Prostate gland (tissue), 2 donors: ENCODE results near the gene KIF15. TPM values are rescaled to one million over a fixed set of nuclear protein-coding genes. Genes with fewer than 3 reads are reported as not detected.

Experiments
- DNase-seq: peaks from one replicate; pipeline ENCODE4 v3.0.0-alpha.2; 2019; ENCODE audit warnings: low spot score
- H3K27ac ChIP-seq, 2 donors: fragments of 200-600 bp; sonication (generic); 2 replicates each; pipeline ENCODE4 v1.5.1; 2017 to 2019
- H3K27me3 ChIP-seq: fragments of 200-600 bp; sonication (generic); replicated peaks from 2 replicates; pipeline ENCODE4 v1.5.1; 2019; ENCODE audit not compliant: insufficient read depth
- H3K36me3 ChIP-seq, 2 donors: fragments of 200-600 bp; sonication (generic); 1 replicate in 1 of 2; 2 replicates in 1 of 2; pipeline versions ENCODE4 v1.5.1 to v1.8.1; 2017 to 2019
- H3K4me1 ChIP-seq: fragments of 200-600 bp; sonication (generic); replicated peaks from 2 replicates; pipeline ENCODE4 v1.5.1; 2019
- H3K4me3 ChIP-seq, 2 donors: fragments of 200-600 bp; sonication (generic); 2 replicates each; pipeline ENCODE4 v1.5.1; 2017 to 2019
- H3K9me3 ChIP-seq: fragments of 200-600 bp; sonication (generic); 2 replicates; pipeline ENCODE4 v1.5.1; 2017
- POLR2A ChIP-seq: fragments of 450-650 bp; IDR thresholded peaks from one replicate; pipeline ENCODE4 v1.6.1; 2016; ENCODE audit warnings: antibody characterized with exemption, mild to moderate bottlenecking
- POLR2AphosphoS5 ChIP-seq: sonication (generic); formaldehyde crosslinking; IDR thresholded peaks from one replicate; pipeline ENCODE4 v1.6.1; 2017; ENCODE audit warnings: antibody characterized with exemption
- WGBS: methylation state at CpG from one replicate; pipeline ENCODE4 v1.1.5; 2018; 5-methylcytosine and 5-hydroxymethylcytosine counted together
- intact Hi-C: fragments of 100-400 bp; cut with DNase I; formaldehyde crosslinking; loops from one replicate; pipeline ENCODE4 v1.14.2; 2022
- total RNA-seq, 2 donors: library from RNA; depleted of rRNA; stranded (reverse); fragments of >200 nt; gene quantifications; one replicate each; pipeline ENCODE4 v1.1.0, GENCODE V29; 2016
- TF ChIP-seq, protein P1 (sequence below), 4 experiments: fragments of 200-600 bp in 2 of 4; fragments of 450-650 bp in 2 of 4; sonication (generic) in 2 of 4; IDR thresholded peaks; 1 replicate in 3 of 4; 2 replicates in 1 of 4; pipeline ENCODE4 v1.5.1; 2016 to 2019; ENCODE audit warnings: antibody characterized with exemption in 4 of 4, mild to moderate bottlenecking in 2 of 4, moderate library complexity in 2 of 4

The KIF15 gene
- total RNA-seq, 2 donors from 2014 or later: 0.55 to 4.8 TPM

DNA sequence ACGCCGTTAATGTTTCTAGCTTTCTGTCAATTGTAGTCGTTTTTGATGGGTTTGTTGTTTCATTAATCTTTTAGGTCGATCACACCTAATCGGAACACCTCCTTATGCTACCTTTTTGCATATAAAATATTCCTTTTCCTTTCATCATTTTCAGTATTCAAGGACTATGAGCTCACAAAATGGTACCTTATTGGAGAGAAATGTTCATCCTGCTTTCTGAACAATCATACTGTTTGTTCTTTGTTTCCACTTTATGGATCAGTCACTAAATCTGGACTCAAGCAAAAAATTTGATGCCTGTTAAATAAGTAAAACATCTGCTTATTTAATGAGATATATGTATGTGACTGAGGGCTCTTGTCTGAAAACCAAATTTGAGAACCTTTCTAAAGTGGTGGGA, 1.1 kb downstream of the KIF15 start:
- no peak for DNase-seq
- H3K36me3 ChIP-seq: no peaks in the 10 kb centered on the region
- 26% methylated on average over 5 of the region's 5 CpGs for WGBS
- intact Hi-C loops: loop anchor here (5.0 to 10.0 kb wide), 2 partner anchors 50 to 102 kb away; partner anchors contain the start of genes TMEM42 and ZNF502
- no peaks in the 10 kb centered on the region for H3K27me3 ChIP-seq
- H3K9me3 ChIP-seq: no peaks in the 10 kb centered on the region
- TF ChIP-seq POLR2AphosphoS5 (no peak), POLR2A (no peak)
- TF ChIP-seq, protein P1, sequence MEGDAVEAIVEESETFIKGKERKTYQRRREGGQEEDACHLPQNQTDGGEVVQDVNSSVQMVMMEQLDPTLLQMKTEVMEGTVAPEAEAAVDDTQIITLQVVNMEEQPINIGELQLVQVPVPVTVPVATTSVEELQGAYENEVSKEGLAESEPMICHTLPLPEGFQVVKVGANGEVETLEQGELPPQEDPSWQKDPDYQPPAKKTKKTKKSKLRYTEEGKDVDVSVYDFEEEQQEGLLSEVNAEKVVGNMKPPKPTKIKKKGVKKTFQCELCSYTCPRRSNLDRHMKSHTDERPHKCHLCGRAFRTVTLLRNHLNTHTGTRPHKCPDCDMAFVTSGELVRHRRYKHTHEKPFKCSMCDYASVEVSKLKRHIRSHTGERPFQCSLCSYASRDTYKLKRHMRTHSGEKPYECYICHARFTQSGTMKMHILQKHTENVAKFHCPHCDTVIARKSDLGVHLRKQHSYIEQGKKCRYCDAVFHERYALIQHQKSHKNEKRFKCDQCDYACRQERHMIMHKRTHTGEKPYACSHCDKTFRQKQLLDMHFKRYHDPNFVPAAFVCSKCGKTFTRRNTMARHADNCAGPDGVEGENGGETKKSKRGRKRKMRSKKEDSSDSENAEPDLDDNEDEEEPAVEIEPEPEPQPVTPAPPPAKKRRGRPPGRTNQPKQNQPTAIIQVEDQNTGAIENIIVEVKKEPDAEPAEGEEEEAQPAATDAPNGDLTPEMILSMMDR (IDR thresholded peaks at IDR 0.05): no peak
- no peak overlapping the region for H3K27ac ChIP-seq
- peaks cover 3% of the 10 kb centered on the region for H3K4me1 ChIP-seq
- no peak overlapping the region for H3K4me3 ChIP-seq

DNA sequence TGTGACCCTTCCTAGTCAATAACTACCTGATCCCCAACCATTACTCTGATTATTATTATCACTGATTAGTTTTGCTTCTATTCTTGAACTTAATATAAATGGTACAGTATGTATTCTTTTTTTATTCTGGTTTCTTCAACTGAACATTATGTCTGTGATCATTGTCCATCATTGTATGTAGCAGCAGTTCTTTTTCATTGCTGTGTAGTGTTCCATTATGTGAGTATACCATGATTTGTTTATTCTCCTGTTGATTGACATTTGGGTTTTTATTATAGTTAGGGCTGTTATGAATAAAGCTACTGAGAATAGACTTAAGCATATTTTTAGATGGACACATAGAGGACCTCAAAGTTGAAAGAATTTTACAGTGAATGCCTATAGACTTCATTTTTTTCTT, 2.7 kb downstream of the KIF15 start:
- no peaks in the 10 kb centered on the region for H3K27me3 ChIP-seq
- H3K4me3 ChIP-seq: no peak overlapping the region
- TF ChIP-seq, protein P1 (IDR thresholded peaks at IDR 0.05): no peak
- TF ChIP-seq POLR2AphosphoS5 (no peak), POLR2A (no peak)
- no peak for DNase-seq
- intact Hi-C loops: loop anchor here (5.0 to 10.0 kb wide), 2 partner anchors 52 to 101 kb away; partner anchors contain the start of genes TMEM42 and ZNF502
- no peaks in the 10 kb centered on the region for H3K9me3 ChIP-seq
- H3K27ac ChIP-seq: no peak overlapping the region
- H3K36me3 ChIP-seq: no peaks in the 10 kb centered on the region
- peaks cover 3% of the 10 kb centered on the region for H3K4me1 ChIP-seq

DNA sequence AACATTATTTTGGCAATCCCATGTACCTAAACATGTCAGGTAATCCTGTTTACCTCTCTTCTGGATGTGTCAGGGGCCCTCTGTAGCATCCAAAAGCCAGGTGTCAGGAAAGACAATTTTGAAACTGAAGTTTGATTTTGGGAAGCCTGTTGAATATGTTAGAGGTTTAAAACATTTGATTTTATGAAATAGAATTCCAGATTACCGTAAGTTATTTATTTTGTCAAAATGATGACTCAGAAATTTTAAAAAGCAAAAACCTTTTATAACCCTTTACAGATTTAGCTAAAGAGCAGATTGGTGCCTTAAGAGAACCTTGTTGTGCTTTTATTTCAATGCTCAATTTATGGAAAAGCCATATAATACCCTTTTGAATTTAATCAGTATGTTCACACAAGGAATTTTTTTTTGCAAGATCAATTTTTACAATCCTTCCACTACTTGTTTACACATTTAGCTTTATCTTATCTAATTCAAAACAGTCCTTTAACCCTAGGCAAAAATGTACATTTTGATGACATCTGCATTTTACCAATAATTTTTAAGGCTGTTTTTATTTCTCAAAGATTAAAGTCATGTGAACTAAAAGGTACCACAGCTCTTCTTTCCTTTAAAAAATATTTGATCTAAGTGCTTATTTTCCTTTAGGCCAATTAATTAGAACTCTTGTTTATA, 10.0 kb downstream of the KIF15 start:
- TF ChIP-seq POLR2AphosphoS5 (no peak), POLR2A (no peak)
- TF ChIP-seq, protein P1 (IDR thresholded peaks at IDR 0.05): no peak
- Histone ChIP-seq H3K36me3 (no peaks in the 10 kb centered on the region), H3K27ac (no peak overlapping the region), H3K27me3 (no peaks in the 10 kb centered on the region), H3K4me3 (no peak overlapping the region), H3K9me3 (no peaks in the 10 kb centered on the region), H3K4me1 (no peaks in the 10 kb centered on the region)
- 100% methylated on average over 1 of the region's 1 CpG for WGBS
- intact Hi-C loops: no loop called here
- no peak for DNase-seq

DNA sequence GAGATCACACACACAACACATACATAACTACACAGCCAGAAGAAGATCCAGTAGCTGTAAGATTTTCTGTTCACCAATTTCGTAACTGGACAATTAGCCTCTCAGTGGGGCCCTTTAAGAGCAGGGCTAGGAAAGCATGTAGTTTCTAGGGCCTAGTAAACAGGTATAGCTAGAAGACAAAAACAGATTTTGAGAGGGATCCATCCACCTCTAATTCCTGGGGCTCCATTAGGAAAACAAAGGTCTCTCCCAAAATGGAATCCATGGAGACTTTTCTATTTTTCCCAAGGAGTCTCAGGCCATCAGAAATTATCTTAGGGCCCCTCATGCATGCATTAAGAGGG, 10.5 kb downstream of the KIF15 start:
- no peak overlapping the region for H3K4me3 ChIP-seq
- H3K36me3 ChIP-seq: no peaks in the 10 kb centered on the region
- H3K9me3 ChIP-seq: no peaks in the 10 kb centered on the region
- no peak for DNase-seq
- WGBS: 94% methylated on average over 1 of the region's 1 CpG
- no peak overlapping the region for H3K27ac ChIP-seq
- intact Hi-C loops: no loop called here
- no peaks in the 10 kb centered on the region for H3K4me1 ChIP-seq
- no peaks in the 10 kb centered on the region for H3K27me3 ChIP-seq
- no peak for TF ChIP-seq POLR2A
- TF ChIP-seq, protein P1 (IDR thresholded peaks at IDR 0.05): no peak
- no peak for TF ChIP-seq POLR2AphosphoS5

DNA sequence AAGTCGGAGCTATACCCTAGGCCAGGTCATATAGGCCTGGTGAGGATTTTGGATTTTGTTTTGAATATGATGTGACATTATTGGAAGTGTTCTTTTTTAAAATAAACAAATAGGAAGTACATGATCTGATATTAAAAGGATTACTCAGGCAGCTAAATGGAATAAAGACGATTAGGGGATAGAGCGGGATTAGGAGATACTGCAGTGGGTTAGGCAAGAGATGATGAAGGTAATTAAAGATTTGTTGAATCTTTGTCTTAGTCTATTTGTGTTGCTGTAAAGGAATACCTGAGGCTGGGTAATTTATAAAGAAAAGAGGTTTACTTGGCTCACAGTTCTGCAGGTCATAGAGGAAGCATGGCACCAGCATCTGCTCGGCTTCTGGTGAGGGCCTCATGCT, 21.3 kb downstream of the KIF15 start:
- H3K36me3 ChIP-seq: no peaks in the 10 kb centered on the region
- no peaks in the 10 kb centered on the region for H3K4me1 ChIP-seq
- H3K4me3 ChIP-seq: no peak overlapping the region
- H3K27ac ChIP-seq: no peak overlapping the region
- intact Hi-C loops: no loop called here
- no peaks in the 10 kb centered on the region for H3K27me3 ChIP-seq
- WGBS: 92% methylated on average over 4 of the region's 4 CpGs
- TF ChIP-seq, protein P1 (IDR thresholded peaks at IDR 0.05): no peak
- TF ChIP-seq POLR2AphosphoS5 (no peak), POLR2A (no peak)
- no peak for DNase-seq
- no peaks in the 10 kb centered on the region for H3K9me3 ChIP-seq
